Testis (tissue), 2 donors: ENCODE results near the gene GPR183.

Experiments
- CTCF ChIP-seq, 3 experiments: fragments of 450-650 bp in 2 of 3; fragments of 200-600 bp in 1 of 3; sonication (generic) in 1 of 3; IDR thresholded peaks; one replicate each; pipeline ENCODE4 v1.5.1; 2016 to 2019; ENCODE audit warnings: antibody characterized with exemption in 3 of 3, mild to moderate bottlenecking in 2 of 3, moderate library complexity in 1 of 3
- POLR2A ChIP-seq: fragments of 450-650 bp; IDR thresholded peaks from one replicate; pipeline ENCODE4 v1.6.1; 2017; ENCODE audit warnings: antibody characterized with exemption, mild to moderate bottlenecking, moderate library complexity

DNA sequence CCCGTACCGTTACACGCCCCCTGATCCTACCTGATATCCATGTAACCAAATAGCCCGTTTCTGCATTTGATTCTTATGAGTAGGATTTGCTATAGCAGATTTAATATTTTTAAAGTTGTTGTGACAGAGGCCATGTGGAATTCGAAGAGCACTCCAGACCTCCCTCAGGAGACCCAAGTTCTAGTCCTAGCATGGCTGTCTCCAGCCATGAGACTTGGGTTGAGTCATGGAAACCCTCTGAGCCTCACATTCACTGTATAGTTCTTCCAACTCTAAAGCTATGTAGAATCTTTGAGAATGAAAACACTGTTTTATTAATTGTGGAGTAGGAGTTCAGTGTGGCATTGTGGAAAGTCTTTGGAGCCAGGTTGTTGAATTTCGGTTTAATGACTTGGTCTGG lies 8.0 kb upstream of the GPR183 start:
- TF ChIP-seq CTCF (IDR thresholded peaks at IDR 0.05): no peak
- no peak for TF ChIP-seq POLR2A
